ENCODE data around the gene PCSK1.

- no peak for TF ChIP-seq EP300 (IDR thresholded peaks at IDR 0.05)
- TF ChIP-seq CTCF (IDR thresholded peaks at IDR 0.05), result no peak
- no peak for TF ChIP-seq POLR2A (IDR thresholded peaks at IDR 0.05; ENCODE audit: low read depth)
- no peak for TF ChIP-seq POLR2AphosphoS5 (IDR thresholded peaks at IDR 0.05)
Observed at GRCh38 chr5:96402500-96402899, 30.5 kb downstream of the PCSK1 start.

Measured in esophagus muscularis mucosa (tissue), 4 donors.